ENCODE measurements around the gene COX6B1. TPM values are rescaled to one million over a fixed set of nuclear protein-coding genes. Genes with fewer than 3 reads are reported as not detected.
A peak's percentile ranks its signal among the peaks of the same experiment; 100 is the strongest.
"Not testable (repeated sequence)": the region's sequence is repeated elsewhere in the genome, so short reads cannot be mapped to it uniquely, and the experiment has no call there.

Gene COX6B1
- total and polyA plus RNA-seq, 9 donors, result 263 to 582 (median 309) TPM

DNA sequence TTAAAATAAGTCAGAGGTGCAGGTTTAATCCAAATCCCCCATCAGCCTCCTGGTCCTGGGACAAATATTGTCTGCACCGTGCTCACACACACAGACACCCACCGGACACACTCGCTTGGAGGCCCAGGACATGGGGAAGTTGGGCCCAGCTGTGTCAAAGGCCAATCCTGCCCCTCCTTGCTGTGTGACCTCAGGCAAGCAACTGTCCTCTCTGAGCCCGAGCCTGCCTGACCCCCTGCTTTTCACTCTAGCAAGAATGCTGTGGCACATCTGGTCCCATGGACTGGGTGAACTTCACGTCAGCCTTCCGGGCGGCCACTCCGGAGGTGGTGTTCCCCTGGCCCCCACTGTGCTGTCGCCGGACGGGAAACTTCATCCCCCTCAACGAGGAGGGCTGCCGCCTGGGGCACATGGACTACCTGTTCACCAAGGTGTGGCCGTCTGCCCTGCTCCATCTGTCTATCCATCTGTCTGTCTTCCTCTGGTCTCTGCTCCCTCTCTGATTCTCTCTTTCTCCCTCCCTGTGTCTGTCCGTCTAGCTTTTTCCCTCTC lies 27.5 kb downstream of the COX6B1 start:
- Histone ChIP-seq H3K36me3 (ENCODE audit: control insufficient read depth, insufficient read depth, low read length) (no peaks in the 10 kb centered on the region), H3K27me3 (ENCODE audit: control insufficient read depth, insufficient read depth, low read length) (peaks cover 27% of the 10 kb centered on the region), H3K27ac (ENCODE audit: low read length) (no peak overlapping the region), H3K4me3 (ENCODE audit: low read length) (no peak overlapping the region), H3K4me1 (ENCODE audit: control insufficient read depth, insufficient read depth, low read length) (peaks cover 2% of the 10 kb centered on the region), H3K9me3 (replicated peaks; ENCODE audit: control insufficient read depth, low read depth, low read length) (no peaks in the 10 kb centered on the region)
- DNase-seq, result no peak
- WGBS (ENCODE audit: insufficient coverage), result 67% methylated on average over 15 of the region's 15 CpGs

DNA sequence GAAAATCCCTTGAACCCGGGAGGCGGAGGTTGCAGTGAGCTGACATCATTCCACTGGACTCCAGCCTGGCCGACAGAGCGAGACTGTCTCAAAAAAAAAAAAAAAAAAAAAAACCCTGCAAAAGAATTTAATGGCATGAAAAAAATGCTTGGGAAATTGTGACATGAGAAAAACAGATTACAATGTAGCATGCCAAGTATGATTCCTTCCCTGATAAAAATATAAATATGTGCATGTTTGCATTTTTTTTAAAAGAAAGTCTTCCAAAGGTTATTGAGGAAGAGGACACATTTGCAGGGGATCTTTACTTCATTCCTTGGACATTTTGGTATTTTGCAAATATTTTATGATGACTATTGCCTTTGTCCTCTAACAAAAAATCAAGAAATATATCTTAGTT lies 41.7 kb downstream of the COX6B1 start:
- H3K4me1 ChIP-seq (ENCODE audit: control insufficient read depth, insufficient read depth, low read length), result no peaks in the 10 kb centered on the region
- H3K4me3 ChIP-seq (ENCODE audit: low read length), result no peak overlapping the region
- no peak overlapping the region for H3K27ac ChIP-seq (ENCODE audit: low read length)
- no CpG with 5 or more reads among the region's 4 CpGs for WGBS (ENCODE audit: insufficient coverage)
- DNase-seq, result peak; percentile 41
- no peaks in the 10 kb centered on the region for H3K9me3 ChIP-seq (replicated peaks; ENCODE audit: control insufficient read depth, low read depth, low read length)
- H3K36me3 ChIP-seq (ENCODE audit: control insufficient read depth, insufficient read depth, low read length), result no peaks in the 10 kb centered on the region
- H3K27me3 ChIP-seq (ENCODE audit: control insufficient read depth, insufficient read depth, low read length), result no peaks in the 10 kb centered on the region

- WGBS (ENCODE audit: insufficient coverage), result 89% methylated on average over 37 of the region's 37 CpGs
Measured at GRCh38 chr19:35691106-35691505, 43.0 kb downstream of the COX6B1 start.

DNA sequence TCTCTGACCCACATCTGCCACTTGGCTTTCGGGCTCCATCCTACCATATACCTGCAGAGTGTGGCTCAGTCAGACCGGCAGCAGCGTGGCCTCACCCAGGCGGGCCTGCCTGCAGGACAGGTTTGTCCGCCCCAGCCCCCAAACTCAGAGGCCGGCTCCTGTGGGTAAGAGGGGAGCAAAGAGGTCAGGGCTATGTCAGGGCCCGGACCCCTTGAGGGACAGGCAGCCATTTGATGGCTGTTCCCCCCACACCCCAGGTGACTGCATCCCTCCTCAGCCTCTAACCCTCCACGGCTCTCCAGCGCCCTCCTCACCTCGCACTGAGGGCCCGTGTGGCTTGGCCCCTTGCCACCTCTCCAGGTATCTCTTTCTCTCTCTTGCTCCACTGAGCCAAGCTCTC lies 43.9 kb downstream of the COX6B1 start:
- no peak overlapping the region for H3K4me3 ChIP-seq (ENCODE audit: low read length)
- DNase-seq, result no peak
- no peak overlapping the region for H3K27ac ChIP-seq (ENCODE audit: low read length)
- H3K27me3 ChIP-seq (ENCODE audit: control insufficient read depth, insufficient read depth, low read length), result no peaks in the 10 kb centered on the region
- no peaks in the 10 kb centered on the region for H3K9me3 ChIP-seq (replicated peaks; ENCODE audit: control insufficient read depth, low read depth, low read length)
- WGBS (ENCODE audit: insufficient coverage), result 73% methylated on average over 2 of the region's 11 CpGs
- no peaks in the 10 kb centered on the region for H3K36me3 ChIP-seq (ENCODE audit: control insufficient read depth, insufficient read depth, low read length)
- H3K4me1 ChIP-seq (ENCODE audit: control insufficient read depth, insufficient read depth, low read length), result no peaks in the 10 kb centered on the region

More at GRCh38 chr19:35691106-35691505, 43.0 kb downstream of the COX6B1 start:
- not testable (repeated sequence) for H3K27ac ChIP-seq (ENCODE audit: low read length); H3K4me1 ChIP-seq (ENCODE audit: control insufficient read depth, insufficient read depth, low read length); H3K4me3 ChIP-seq (ENCODE audit: low read length); H3K27me3 ChIP-seq (ENCODE audit: control insufficient read depth, insufficient read depth, low read length); H3K36me3 ChIP-seq (ENCODE audit: control insufficient read depth, insufficient read depth, low read length); H3K9me3 ChIP-seq (replicated peaks; ENCODE audit: control insufficient read depth, low read depth, low read length); DNase-seq

GRCh38 chr19:35693422-35693821 lies 45.3 kb downstream of the COX6B1 start:
- H3K27ac ChIP-seq (ENCODE audit: low read length), result no peak overlapping the region
- no peak for DNase-seq
- WGBS (ENCODE audit: insufficient coverage), result no CpG with 5 or more reads among the region's 8 CpGs
- H3K27me3 ChIP-seq (ENCODE audit: control insufficient read depth, insufficient read depth, low read length), result no peaks in the 10 kb centered on the region
- H3K4me1 ChIP-seq (ENCODE audit: control insufficient read depth, insufficient read depth, low read length), result no peaks in the 10 kb centered on the region
- H3K9me3 ChIP-seq (replicated peaks; ENCODE audit: control insufficient read depth, low read depth, low read length), result no peaks in the 10 kb centered on the region
- no peak overlapping the region for H3K4me3 ChIP-seq (ENCODE audit: low read length)
- no peaks in the 10 kb centered on the region for H3K36me3 ChIP-seq (ENCODE audit: control insufficient read depth, insufficient read depth, low read length)

DNA sequence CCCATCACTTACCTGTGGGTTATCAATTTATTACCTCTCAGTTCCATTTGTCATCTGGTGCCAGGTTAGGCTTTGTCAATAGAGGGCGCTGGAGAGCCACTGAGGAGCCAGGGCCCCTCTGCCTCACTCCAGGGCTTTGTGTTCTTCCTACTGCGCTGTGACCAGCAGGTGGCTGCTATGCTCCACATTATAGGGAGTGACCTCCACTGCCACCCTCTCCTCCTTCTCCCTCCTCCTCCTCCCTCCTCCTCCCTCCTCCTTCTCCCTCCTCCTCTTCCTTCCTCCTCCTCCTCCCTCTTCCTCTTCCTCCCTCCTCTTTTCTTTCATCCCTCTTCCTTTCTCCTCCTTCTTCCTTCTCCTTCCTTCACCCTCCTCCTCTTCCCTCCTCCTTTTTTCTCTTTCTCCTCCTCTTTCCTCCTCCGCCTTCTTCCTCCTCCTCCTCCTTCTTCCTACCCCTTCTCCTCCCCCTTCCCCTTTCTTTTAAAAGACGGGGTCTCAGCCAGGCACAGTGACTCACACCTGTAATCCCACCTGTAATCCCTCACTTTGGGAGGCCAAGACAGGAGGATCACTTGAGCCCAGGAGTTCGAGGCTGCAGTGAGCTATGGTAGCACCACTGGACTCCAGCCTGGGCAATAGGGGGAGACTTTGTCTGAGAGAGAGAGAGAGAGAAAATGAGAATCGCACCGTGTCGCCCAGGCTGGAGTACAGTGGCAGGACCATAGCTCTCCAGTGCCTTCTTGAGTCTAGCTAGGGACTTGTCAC lies 45.9 kb downstream of the COX6B1 start:
- peak; percentile 90 for DNase-seq

DNA sequence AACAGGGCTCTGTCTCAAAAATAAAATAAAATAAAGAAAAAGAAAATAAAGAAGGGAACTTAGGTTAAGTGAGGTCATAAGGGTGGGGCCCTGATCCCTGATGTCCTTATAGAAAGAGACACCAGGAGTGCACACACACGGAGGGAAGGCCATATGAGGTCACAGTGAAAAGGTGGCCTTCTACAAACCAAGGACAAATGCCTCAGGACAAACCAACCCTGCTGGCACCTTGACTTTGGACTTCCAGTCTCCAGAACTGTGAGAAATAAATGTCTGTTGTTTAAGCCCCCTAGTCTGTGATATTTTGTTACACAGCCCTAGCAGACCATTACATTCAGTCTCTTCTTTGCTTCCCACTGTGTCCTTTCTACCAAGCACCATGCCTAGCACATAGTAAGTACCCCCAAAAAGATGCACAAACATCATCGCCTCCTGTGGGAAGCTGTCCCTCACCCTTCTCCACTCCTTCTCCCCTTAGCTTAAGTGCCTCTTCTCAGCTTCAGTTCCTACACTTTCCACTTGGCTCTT lies 47.8 kb downstream of the COX6B1 start:
- H3K36me3 ChIP-seq (ENCODE audit: control insufficient read depth, insufficient read depth, low read length), result no peaks in the 10 kb centered on the region
- H3K9me3 ChIP-seq (replicated peaks; ENCODE audit: control insufficient read depth, low read depth, low read length), result no peaks in the 10 kb centered on the region
- H3K4me3 ChIP-seq (ENCODE audit: low read length), result no peak overlapping the region
- WGBS (ENCODE audit: insufficient coverage), result no CpG with 5 or more reads among the region's 2 CpGs
- no peaks in the 10 kb centered on the region for H3K27me3 ChIP-seq (ENCODE audit: control insufficient read depth, insufficient read depth, low read length)
- no peak for DNase-seq
- H3K27ac ChIP-seq (ENCODE audit: low read length), result no peak overlapping the region
- H3K4me1 ChIP-seq (ENCODE audit: control insufficient read depth, insufficient read depth, low read length), result no peaks in the 10 kb centered on the region

More for the DNA sequence above, 45.9 kb downstream of the COX6B1 start:
- no peaks in the 10 kb centered on the region for H3K36me3 ChIP-seq (ENCODE audit: control insufficient read depth, insufficient read depth, low read length)
- no peaks in the 10 kb centered on the region for H3K4me1 ChIP-seq (ENCODE audit: control insufficient read depth, insufficient read depth, low read length)
- 2% methylated on average over 4 of the region's 8 CpGs for WGBS (ENCODE audit: insufficient coverage)
- H3K4me3 ChIP-seq (ENCODE audit: low read length), result no peak overlapping the region
- no peaks in the 10 kb centered on the region for H3K27me3 ChIP-seq (ENCODE audit: control insufficient read depth, insufficient read depth, low read length)
- H3K27ac ChIP-seq (ENCODE audit: low read length), result no peak overlapping the region
- no peaks in the 10 kb centered on the region for H3K9me3 ChIP-seq (replicated peaks; ENCODE audit: control insufficient read depth, low read depth, low read length)

DNA sequence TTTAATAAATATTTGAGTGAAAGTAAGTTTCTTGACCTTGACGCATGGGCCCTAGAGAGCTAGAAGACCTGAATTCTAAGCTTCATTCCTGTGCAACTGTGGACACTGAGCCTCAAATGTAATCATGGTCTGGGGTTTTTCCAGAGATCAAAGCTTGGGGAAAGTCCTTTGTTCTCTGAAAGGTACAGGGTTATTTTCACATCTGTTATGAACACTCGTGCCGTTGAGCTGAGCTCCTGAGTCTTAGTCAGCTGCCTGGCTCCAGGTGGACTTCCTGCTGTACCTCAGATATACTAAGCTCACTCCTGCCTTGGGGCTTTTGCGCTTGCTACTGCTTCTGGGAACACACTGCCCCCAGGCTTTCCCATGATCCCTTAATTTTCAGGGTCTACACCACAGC lies 48.7 kb downstream of the COX6B1 start:
- Histone ChIP-seq H3K27me3 (ENCODE audit: control insufficient read depth, insufficient read depth, low read length) (no peaks in the 10 kb centered on the region), H3K9me3 (replicated peaks; ENCODE audit: control insufficient read depth, low read depth, low read length) (no peaks in the 10 kb centered on the region), H3K4me3 (ENCODE audit: low read length) (no peak overlapping the region), H3K4me1 (ENCODE audit: control insufficient read depth, insufficient read depth, low read length) (no peaks in the 10 kb centered on the region), H3K36me3 (ENCODE audit: control insufficient read depth, insufficient read depth, low read length) (no peaks in the 10 kb centered on the region), H3K27ac (ENCODE audit: low read length) (no peak overlapping the region)
- 71% methylated on average over 3 of the region's 4 CpGs for WGBS (ENCODE audit: insufficient coverage)
- DNase-seq, result no peak

DNA sequence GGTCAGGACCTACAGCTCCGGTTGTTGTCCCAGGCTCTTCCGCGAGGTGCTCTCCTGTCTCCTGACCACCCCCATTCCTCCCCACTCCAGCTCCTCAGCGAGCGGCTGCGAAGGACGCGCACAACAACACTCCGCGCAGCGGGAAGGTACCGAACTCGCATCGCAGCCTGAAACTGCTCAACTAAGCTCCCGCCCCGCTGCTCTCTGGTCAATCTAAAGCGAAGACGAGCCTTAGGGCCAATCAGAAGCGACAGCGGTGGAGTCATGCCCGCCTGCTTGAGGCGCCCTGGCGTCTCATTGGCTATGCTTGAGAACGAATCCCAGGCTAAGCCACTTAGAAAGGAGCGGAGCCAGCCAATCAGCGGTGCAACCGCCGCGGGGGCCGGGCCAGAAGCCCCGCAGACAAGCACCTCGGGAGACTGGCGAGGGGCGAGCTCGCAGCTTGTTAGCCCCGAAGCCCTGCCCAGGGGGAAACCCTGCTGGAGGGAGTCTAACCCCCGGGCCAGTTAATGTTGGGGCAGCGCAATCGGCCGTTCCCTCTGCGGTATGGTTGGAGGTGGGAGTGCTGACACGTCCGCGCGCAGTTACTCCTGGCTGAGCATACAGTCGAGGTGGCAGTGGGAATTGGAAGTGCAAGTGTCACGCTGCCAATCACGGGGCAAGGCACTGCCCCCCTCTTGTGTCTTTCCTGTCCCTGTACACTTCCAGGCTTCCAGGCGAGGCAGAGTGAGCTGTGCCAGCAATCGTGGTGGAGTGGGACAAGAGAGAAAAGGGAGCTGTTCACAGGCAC lies 54.3 kb downstream of the COX6B1 start:
- H3K36me3 ChIP-seq (ENCODE audit: control insufficient read depth, insufficient read depth, low read length), result no peaks in the 10 kb centered on the region
- under 1% methylated on average over 46 of the region's 50 CpGs for WGBS (ENCODE audit: insufficient coverage)
- no peaks in the 10 kb centered on the region for H3K9me3 ChIP-seq (replicated peaks; ENCODE audit: control insufficient read depth, low read depth, low read length)
- H3K4me3 ChIP-seq (ENCODE audit: low read length), result peak overlapping the region; percentile 60
- peak; percentile 99 for DNase-seq
- no peak overlapping the region for H3K27ac ChIP-seq (ENCODE audit: low read length)
- peaks cover 8% of the 10 kb centered on the region for H3K27me3 ChIP-seq (ENCODE audit: control insufficient read depth, insufficient read depth, low read length)
- H3K4me1 ChIP-seq (ENCODE audit: control insufficient read depth, insufficient read depth, low read length), result peaks cover 10% of the 10 kb centered on the region

- Histone ChIP-seq H3K9me3 (replicated peaks; ENCODE audit: control insufficient read depth, low read depth, low read length) (no peaks in the 10 kb centered on the region), H3K4me1 (ENCODE audit: control insufficient read depth, insufficient read depth, low read length) (peaks cover 10% of the 10 kb centered on the region), H3K27ac (ENCODE audit: low read length) (no peak overlapping the region), H3K36me3 (ENCODE audit: control insufficient read depth, insufficient read depth, low read length) (no peaks in the 10 kb centered on the region), H3K4me3 (ENCODE audit: low read length) (no peak overlapping the region), H3K27me3 (ENCODE audit: control insufficient read depth, insufficient read depth, low read length) (peaks cover 8% of the 10 kb centered on the region)
- WGBS (ENCODE audit: insufficient coverage), result 53% methylated on average over 3 of the region's 9 CpGs
- DNase-seq, result no peak
Measured at GRCh38 chr19:35703343-35703742, 55.2 kb downstream of the COX6B1 start.
